Thoracic aorta (tissue), 2 donors: ENCODE data around the gene CGREF1. TPM values are rescaled to one million over a fixed set of nuclear protein-coding genes. Genes with fewer than 3 reads are reported as not detected.

ENCODE experiments used
- ATAC-seq: fragments of 150-250 bp; one replicate; pipeline ENCODE4 v1.8.0; 2017; ENCODE audit warnings: low read depth; ENCODE audit not compliant: insufficient number of reproducible peaks, low FRiP score
- DNase-seq: peaks from one replicate; pipeline ENCODE4 v3.0.0-alpha.2; 2020; ENCODE audit warnings: low spot score
- H3K27ac ChIP-seq, 2 donors: fragments of 200-600 bp; sonication (generic); 1 replicate in 1 of 2; 2 replicates in 1 of 2; pipeline ENCODE4 v1.5.1; 2016; ENCODE audit warnings: mild to moderate bottlenecking in 2 of 2, moderate library complexity in 2 of 2
- H3K27me3 ChIP-seq: fragments of 200-600 bp; sonication (generic); replicated peaks from 2 replicates; pipeline ENCODE4 v1.6.0; 2016; ENCODE audit warnings: mild to moderate bottlenecking; ENCODE audit not compliant: insufficient read depth
- H3K36me3 ChIP-seq: fragments of 200-600 bp; sonication (generic); one replicate; pipeline ENCODE4 v1.5.1; 2016
- H3K4me1 ChIP-seq, 2 donors: fragments of 200-600 bp; sonication (generic); 1 replicate in 1 of 2; 2 replicates in 1 of 2; pipeline versions ENCODE4 v1.5.1 to v1.6.0; 2016; ENCODE audit warnings: low read depth in 2 of 2, mild to moderate bottlenecking in 1 of 2; ENCODE audit not compliant: control insufficient read depth in 1 of 2
- H3K4me3 ChIP-seq: fragments of 200-600 bp; sonication (generic); 2 replicates; pipeline ENCODE4 v1.5.1; 2016; ENCODE audit warnings: mild to moderate bottlenecking
- H3K9me3 ChIP-seq: fragments of 200-600 bp; sonication (generic); 2 replicates; pipeline ENCODE4 v1.5.1; 2016
- total RNA-seq, 2 donors: library from RNA; depleted of rRNA; stranded (reverse); fragments of >200 nt; gene quantifications; one replicate each; pipeline versions ENCODE4 v1.1.0 to v1.2.3, GENCODE V29; 2016
- TF ChIP-seq, protein P1 (sequence below): fragments of 200-600 bp; sonication (generic); IDR thresholded peaks from one replicate; pipeline ENCODE4 v1.5.1; 2019; ENCODE audit warnings: antibody characterized with exemption

CGREF1 gene
- total RNA-seq, 2 donors from 2014 or later = 18.8 to 19.8 TPM

GRCh38 chr2:27086090-27086723, 32.7 kb downstream of the CGREF1 start:
- Histone ChIP-seq H3K4me1 (peaks cover 21 to 57% of the 10 kb centered on the region in 2 donors), H3K27ac (peak overlapping the region; percentile 80 to 87), H3K9me3 (no peaks in the 10 kb centered on the region), H3K4me3 (peak overlapping the region; percentile 83), H3K27me3 (no peaks in the 10 kb centered on the region), H3K36me3 (peaks cover 14% of the 10 kb centered on the region)
- ATAC-seq = peak; percentile 82
- TF ChIP-seq, protein P1, sequence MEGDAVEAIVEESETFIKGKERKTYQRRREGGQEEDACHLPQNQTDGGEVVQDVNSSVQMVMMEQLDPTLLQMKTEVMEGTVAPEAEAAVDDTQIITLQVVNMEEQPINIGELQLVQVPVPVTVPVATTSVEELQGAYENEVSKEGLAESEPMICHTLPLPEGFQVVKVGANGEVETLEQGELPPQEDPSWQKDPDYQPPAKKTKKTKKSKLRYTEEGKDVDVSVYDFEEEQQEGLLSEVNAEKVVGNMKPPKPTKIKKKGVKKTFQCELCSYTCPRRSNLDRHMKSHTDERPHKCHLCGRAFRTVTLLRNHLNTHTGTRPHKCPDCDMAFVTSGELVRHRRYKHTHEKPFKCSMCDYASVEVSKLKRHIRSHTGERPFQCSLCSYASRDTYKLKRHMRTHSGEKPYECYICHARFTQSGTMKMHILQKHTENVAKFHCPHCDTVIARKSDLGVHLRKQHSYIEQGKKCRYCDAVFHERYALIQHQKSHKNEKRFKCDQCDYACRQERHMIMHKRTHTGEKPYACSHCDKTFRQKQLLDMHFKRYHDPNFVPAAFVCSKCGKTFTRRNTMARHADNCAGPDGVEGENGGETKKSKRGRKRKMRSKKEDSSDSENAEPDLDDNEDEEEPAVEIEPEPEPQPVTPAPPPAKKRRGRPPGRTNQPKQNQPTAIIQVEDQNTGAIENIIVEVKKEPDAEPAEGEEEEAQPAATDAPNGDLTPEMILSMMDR = peak; percentile 95
- DNase-seq = peak; percentile 72

DNA sequence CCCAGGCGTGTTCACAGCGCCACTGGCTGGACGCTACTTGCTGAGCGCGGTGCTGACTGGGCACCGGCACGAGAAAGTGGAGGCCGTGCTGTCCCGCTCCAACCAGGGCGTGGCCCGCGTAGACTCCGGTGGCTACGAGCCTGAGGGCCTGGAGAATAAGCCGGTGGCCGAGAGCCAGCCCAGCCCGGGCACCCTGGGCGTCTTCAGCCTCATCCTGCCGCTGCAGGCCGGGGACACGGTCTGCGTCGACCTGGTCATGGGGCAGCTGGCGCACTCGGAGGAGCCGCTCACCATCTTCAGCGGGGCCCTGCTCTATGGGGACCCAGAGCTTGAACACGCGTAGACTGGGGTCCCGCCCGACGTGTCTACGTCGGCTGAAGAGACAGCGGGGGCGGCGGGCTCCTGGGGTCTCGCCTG, 33.2 kb downstream of the CGREF1 start:
- Histone ChIP-seq H3K9me3 (no peaks in the 10 kb centered on the region), H3K4me3 (peak overlapping the region; percentile 83), H3K27ac (peak overlapping the region; percentile 80 to 87), H3K27me3 (no peaks in the 10 kb centered on the region), H3K36me3 (peaks cover 14% of the 10 kb centered on the region), H3K4me1 (peaks cover 25 to 61% of the 10 kb centered on the region in 2 donors)
- peak; percentile 18 for ATAC-seq
- TF ChIP-seq, protein P1 = no peak
- no peak for DNase-seq

DNA sequence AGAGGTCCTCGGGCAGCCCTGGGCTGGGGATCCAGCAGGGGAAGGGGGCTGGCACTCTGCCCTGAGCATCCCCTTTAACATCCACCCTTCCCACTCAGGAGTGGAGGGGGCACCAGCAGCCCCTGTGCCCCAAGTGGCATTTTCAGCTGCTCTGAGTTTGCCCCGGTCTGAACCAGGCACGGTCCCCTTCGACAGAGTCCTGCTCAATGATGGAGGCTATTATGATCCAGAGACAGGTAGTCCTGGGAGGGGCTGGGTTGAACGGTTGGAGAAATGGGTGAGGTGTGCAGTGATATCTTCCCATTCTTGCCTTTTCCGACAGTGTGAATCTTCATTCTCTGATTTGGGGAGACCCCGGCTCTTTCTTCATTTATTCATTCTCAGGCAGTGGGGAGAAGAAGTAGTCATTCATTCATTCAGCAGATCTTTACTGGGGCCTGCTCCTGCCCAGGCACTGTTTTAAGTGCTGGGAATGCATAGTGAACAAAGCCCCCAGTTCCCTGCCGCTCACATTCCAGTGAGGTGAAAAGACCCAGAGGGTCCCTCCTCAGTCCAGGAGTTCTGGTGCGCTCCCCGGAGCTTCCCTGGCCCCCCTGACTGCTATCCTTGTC, 33.8 kb downstream of the CGREF1 start:
- H3K4me1 ChIP-seq = peaks cover 30 to 66% of the 10 kb centered on the region in 2 donors
- no peak for DNase-seq

GRCh38 chr2:27084297-27085061, 34.4 kb downstream of the CGREF1 start:
- Histone ChIP-seq H3K4me3 (no peak overlapping the region), H3K27ac (peak overlapping the region in 1 of 2 donors; percentile 87), H3K9me3 (no peaks in the 10 kb centered on the region), H3K36me3 (peaks cover 14% of the 10 kb centered on the region), H3K27me3 (no peaks in the 10 kb centered on the region), H3K4me1 (peaks cover 34 to 67% of the 10 kb centered on the region in 2 donors)
- ATAC-seq (no peak), DNase-seq (no peak)
- TF ChIP-seq, protein P1 = no peak

More for the DNA sequence above, 33.8 kb downstream of the CGREF1 start:
- Histone ChIP-seq H3K9me3 (no peaks in the 10 kb centered on the region), H3K4me3 (peak overlapping the region; percentile 83), H3K36me3 (peaks cover 14% of the 10 kb centered on the region), H3K27me3 (no peaks in the 10 kb centered on the region), H3K27ac (peak overlapping the region; percentile 80 to 87)
- TF ChIP-seq, protein P1 = no peak
- no peak for ATAC-seq
